Stomach (tissue), 9 donors: Measurements from ENCODE around the gene PIK3CA. TPM values are rescaled to one million over a fixed set of nuclear protein-coding genes. Genes with fewer than 3 reads are reported as not detected.

Experiments used
- DNase-seq, 2 donors: peaks; one replicate each; pipeline versions ENCODE4 v3.0.0 to v3.0.0-alpha.2; 2013 to 2019
- H3K27ac ChIP-seq, 5 donors: fragments of 200-600 bp in 4 of 5; sonication (generic) in 4 of 5; one replicate each; pipeline ENCODE4 v1.5.1; 2013 to 2019; ENCODE audit warnings: mild to moderate bottlenecking in 1 of 5, moderate library complexity in 1 of 5
- H3K27me3 ChIP-seq, 3 donors: fragments of 200-600 bp; sonication (generic); one replicate each; pipeline ENCODE4 v1.5.1; 2017 to 2019; ENCODE audit warnings: mixed run types in 1 of 3
- H3K36me3 ChIP-seq, 4 donors: fragments of 200-600 bp; sonication (generic); 1 replicate in 3 of 4; 2 replicates in 1 of 4; pipeline ENCODE4 v1.5.1; 2016 to 2019
- H3K4me1 ChIP-seq, 4 donors: fragments of 200-600 bp; sonication (generic); one replicate each; pipeline ENCODE4 v1.5.1; 2016 to 2019
- H3K4me3 ChIP-seq, 4 donors: fragments of 200-600 bp; sonication (generic) in 3 of 4; one replicate each; pipeline ENCODE4 v1.5.1; 2016 to 2019; ENCODE audit warnings: mild to moderate bottlenecking in 1 of 4
- H3K9me3 ChIP-seq, 4 donors: fragments of 200-600 bp; sonication (generic); one replicate each; pipeline ENCODE4 v1.5.1; 2016 to 2019
- CTCF ChIP-seq, 7 experiments: fragments of 450-650 bp in 4 of 7; fragments of 200-600 bp in 3 of 7; sonication (generic) in 3 of 7; IDR thresholded peaks; one replicate each; pipeline ENCODE4 v1.5.1; 2016 to 2019; ENCODE audit warnings: antibody characterized with exemption in 7 of 7, control low read depth in 2 of 7, mild to moderate bottlenecking in 1 of 7
- EP300 ChIP-seq: sonication (generic); formaldehyde crosslinking; IDR thresholded peaks from one replicate; pipeline ENCODE4 v1.6.1; 2017; ENCODE audit warnings: antibody characterized with exemption
- POLR2A ChIP-seq, 4 donors: fragments of 450-650 bp; IDR thresholded peaks; one replicate each; pipeline ENCODE4 v1.6.1; 2016; ENCODE audit warnings: antibody characterized with exemption in 4 of 4, control low read depth in 2 of 4, mild to moderate bottlenecking in 1 of 4, moderate library complexity in 1 of 4
- POLR2AphosphoS5 ChIP-seq, 3 donors: sonication (generic); formaldehyde crosslinking; IDR thresholded peaks; one replicate each; pipeline ENCODE4 v1.6.1; 2016; ENCODE audit warnings: antibody characterized with exemption in 3 of 3
- WGBS, 5 donors: extraction: QIAGEN DNeasy Blood & Tissue Kit in 3 of 5; methylation state at CpG; one replicate each; pipeline versions ENCODE4 v1.1.5 to v1.1.7; 2013 to 2018; 5-methylcytosine and 5-hydroxymethylcytosine counted together
- intact Hi-C: fragments of 100-400 bp; cut with DNase I; formaldehyde crosslinking; loops from one replicate; pipeline ENCODE4 v1.15.1; 2023; ENCODE audit warnings: low total_unique reads
- polyA plus RNA-seq, 3 donors: library from polyadenylated mRNA; stranded (reverse); fragments of 200-250 nt; gene quantifications; one replicate each; pipeline ENCODE4 v1.2.3, GENCODE V29; 2013
- total RNA-seq, 5 donors: library from RNA; depleted of rRNA; stranded (reverse); fragments of >200 nt; gene quantifications; one replicate each; pipeline versions ENCODE4 v1.1.0 to v1.2.3, GENCODE V29; 2014 to 2016
- donor health status: healthy with polysubstance abuse.
- donor health status: Bipolar disorder and iron deficiency.
- donor health status: healthy.

Gene PIK3CA
- total and polyA plus RNA-seq, 8 donors, result 2.6 to 144 (median 8.2) TPM

- peaks cover 0 to 5% (median 0%) of the 10 kb centered on the region in 4 donors for H3K9me3 ChIP-seq
- DNase-seq, result no peak
- 83 to 93% (median 88%) methylated on average over 2 of the region's 2 CpGs for WGBS, 5 donors
- H3K27me3 ChIP-seq, result no peaks in the 10 kb centered on the region
- H3K4me1 ChIP-seq, result peaks cover 0 to 15% (median 7%) of the 10 kb centered on the region in 4 donors
- TF ChIP-seq CTCF (IDR thresholded peaks at IDR 0.05), result no peak
- no peak for TF ChIP-seq POLR2AphosphoS5 (IDR thresholded peaks at IDR 0.05)
- H3K36me3 ChIP-seq, result no peaks in the 10 kb centered on the region
- H3K27ac ChIP-seq, result no peak overlapping the region
- intact Hi-C loops, result no loop called here
- no peak overlapping the region for H3K4me3 ChIP-seq
Observed at GRCh38 chr3:179168918-179169317, 20.8 kb downstream of the PIK3CA start.

- Histone ChIP-seq H3K27me3 (no peaks in the 10 kb centered on the region), H3K27ac (no peak overlapping the region), H3K36me3 (no peaks in the 10 kb centered on the region), H3K4me1 (peaks cover 0 to 15% (median 5%) of the 10 kb centered on the region in 4 donors), H3K9me3 (peaks cover 0 to 5% (median 0%) of the 10 kb centered on the region in 4 donors), H3K4me3 (no peak overlapping the region)
- intact Hi-C loops, result no loop called here
- TF ChIP-seq CTCF (IDR thresholded peaks at IDR 0.05), result no peak
- no peak for TF ChIP-seq POLR2AphosphoS5 (IDR thresholded peaks at IDR 0.05)
- TF ChIP-seq EP300, result no peak
- no peak for TF ChIP-seq POLR2A (IDR thresholded peaks at IDR 0.05)
- no peak for DNase-seq
Observed at GRCh38 chr3:179172546-179172945, 24.4 kb downstream of the PIK3CA start.

GRCh38 chr3:179174316-179174715 is 26.2 kb downstream of the PIK3CA start:
- TF ChIP-seq POLR2A (IDR thresholded peaks at IDR 0.05) (no peak), CTCF (IDR thresholded peaks at IDR 0.05) (no peak), EP300 (no peak), POLR2AphosphoS5 (IDR thresholded peaks at IDR 0.05) (no peak)
- peaks cover 0 to 25% (median 10%) of the 10 kb centered on the region in 4 donors for H3K4me1 ChIP-seq
- H3K36me3 ChIP-seq, result no peaks in the 10 kb centered on the region
- H3K27me3 ChIP-seq, result no peaks in the 10 kb centered on the region
- WGBS, 5 donors, result 91 to 100% (median 98%) methylated on average over 3 of the region's 3 CpGs
- intact Hi-C loops, result no loop called here
- no peak overlapping the region for H3K27ac ChIP-seq
- H3K4me3 ChIP-seq, result no peak overlapping the region
- H3K9me3 ChIP-seq, result peaks cover 0 to 5% (median 0%) of the 10 kb centered on the region in 4 donors
- DNase-seq, result no peak

- no peak for DNase-seq
- H3K27me3 ChIP-seq, result no peaks in the 10 kb centered on the region
- WGBS, 5 donors, result 57 to 82% (median 62%) methylated on average over 1 of the region's 1 CpG
- TF ChIP-seq POLR2AphosphoS5 (IDR thresholded peaks at IDR 0.05), result no peak
- no peak for TF ChIP-seq EP300
- TF ChIP-seq POLR2A (IDR thresholded peaks at IDR 0.05), result no peak
- TF ChIP-seq CTCF (IDR thresholded peaks at IDR 0.05), result no peak
- intact Hi-C loops, result no loop called here
- H3K36me3 ChIP-seq, result no peaks in the 10 kb centered on the region
- H3K4me3 ChIP-seq, result no peak overlapping the region
- H3K9me3 ChIP-seq, result peaks cover 0 to 5% (median 0%) of the 10 kb centered on the region in 4 donors
- H3K4me1 ChIP-seq, result peaks cover 0 to 31% (median 15%) of the 10 kb centered on the region in 4 donors
- H3K27ac ChIP-seq, result no peak overlapping the region
Observed at GRCh38 chr3:179174898-179175297, 26.7 kb downstream of the PIK3CA start.
